IPS-18a (cell line): ENCODE data around the gene ATR.

ENCODE experiments used
- H3K27ac ChIP-seq: one replicate; pipeline ENCODE4 v1.5.1; 2013; ENCODE audit warnings: low read length
- H3K27me3 ChIP-seq: one replicate; pipeline ENCODE4 v1.6.1; 2013; ENCODE audit warnings: mild to moderate bottlenecking, low read length; ENCODE audit not compliant: control insufficient read depth, insufficient read depth
- H3K36me3 ChIP-seq: one replicate; pipeline ENCODE4 v1.6.1; 2013; ENCODE audit warnings: low read depth, low read length; ENCODE audit not compliant: control insufficient read depth
- H3K4me1 ChIP-seq: one replicate; pipeline ENCODE4 v1.6.1; 2013; ENCODE audit warnings: low read depth, low read length; ENCODE audit not compliant: control insufficient read depth
- H3K4me3 ChIP-seq: one replicate; pipeline ENCODE4 v1.5.1; 2013; ENCODE audit warnings: low read length
- H3K9ac ChIP-seq: one replicate; pipeline ENCODE4 v1.6.1; 2013; ENCODE audit warnings: mild to moderate bottlenecking, low read length, moderate library complexity
- H3K9me3 ChIP-seq: one replicate; pipeline ENCODE4 v1.6.1; 2013; ENCODE audit warnings: low read depth, low read length; ENCODE audit not compliant: control insufficient read depth

ATR gene

GRCh38 chr3:142470826-142471225, 107.7 kb downstream of the ATR start:
- H3K27me3 ChIP-seq, result no peaks in the 10 kb centered on the region
- no peaks in the 10 kb centered on the region for H3K36me3 ChIP-seq
- H3K9ac ChIP-seq, result no peak overlapping the region

DNA sequence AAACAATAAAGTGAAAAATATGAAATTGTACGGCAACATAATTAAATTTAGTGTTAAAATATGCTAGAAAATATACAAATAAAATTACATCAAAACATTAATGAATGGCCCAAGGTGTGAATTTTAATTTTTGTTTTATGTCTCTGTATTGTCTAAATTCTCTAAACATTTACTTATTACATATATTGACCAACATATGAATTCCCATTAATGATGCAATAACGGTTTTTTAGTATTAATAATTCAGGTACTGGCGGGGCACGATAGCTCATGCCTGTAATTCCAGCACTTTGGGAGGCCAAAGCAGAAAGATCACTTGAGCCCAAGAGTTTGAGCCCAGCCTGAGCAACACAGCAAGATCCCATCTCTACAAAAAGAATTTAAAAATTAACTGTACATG, 110.1 kb downstream of the ATR start:
- no peak overlapping the region for H3K4me3 ChIP-seq
- no peaks in the 10 kb centered on the region for H3K9me3 ChIP-seq
- H3K36me3 ChIP-seq, result no peaks in the 10 kb centered on the region
- no peaks in the 10 kb centered on the region for H3K4me1 ChIP-seq
- H3K27ac ChIP-seq, result no peak overlapping the region
- H3K9ac ChIP-seq, result no peak overlapping the region
- no peaks in the 10 kb centered on the region for H3K27me3 ChIP-seq

More at GRCh38 chr3:142470826-142471225, 107.7 kb downstream of the ATR start:
- no peak overlapping the region for H3K27ac ChIP-seq
- no peak overlapping the region for H3K4me3 ChIP-seq
- no peaks in the 10 kb centered on the region for H3K4me1 ChIP-seq
- no peaks in the 10 kb centered on the region for H3K9me3 ChIP-seq

- Histone ChIP-seq H3K27ac (no peak overlapping the region), H3K9me3 (no peaks in the 10 kb centered on the region), H3K9ac (no peak overlapping the region), H3K4me1 (no peaks in the 10 kb centered on the region), H3K27me3 (no peaks in the 10 kb centered on the region), H3K36me3 (no peaks in the 10 kb centered on the region), H3K4me3 (no peak overlapping the region)
Measured at GRCh38 chr3:142467768-142468167, 110.8 kb downstream of the ATR start.

DNA sequence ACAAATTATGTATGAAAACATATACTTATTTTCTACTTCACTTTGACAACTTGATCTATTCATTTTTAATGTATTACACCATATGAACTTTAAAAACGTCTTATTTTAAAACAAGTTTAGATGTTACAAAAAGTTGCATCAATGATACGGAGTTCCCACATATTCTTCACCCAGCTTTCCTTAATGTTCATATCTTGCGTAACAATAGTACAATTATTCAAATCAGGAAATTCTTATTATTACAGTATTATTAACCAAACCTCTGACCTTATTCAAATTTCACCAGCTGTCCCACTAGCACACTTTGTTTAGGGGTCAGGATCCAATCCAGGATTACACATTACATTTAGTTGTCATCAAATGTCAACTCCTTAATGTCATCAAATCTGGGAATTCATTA, 117.8 kb downstream of the ATR start:
- no peaks in the 10 kb centered on the region for H3K27me3 ChIP-seq
- no peak overlapping the region for H3K27ac ChIP-seq
- no peak overlapping the region for H3K9ac ChIP-seq
- no peaks in the 10 kb centered on the region for H3K9me3 ChIP-seq
- no peaks in the 10 kb centered on the region for H3K4me1 ChIP-seq
- H3K36me3 ChIP-seq, result peaks cover 4% of the 10 kb centered on the region
- H3K4me3 ChIP-seq, result no peak overlapping the region

DNA sequence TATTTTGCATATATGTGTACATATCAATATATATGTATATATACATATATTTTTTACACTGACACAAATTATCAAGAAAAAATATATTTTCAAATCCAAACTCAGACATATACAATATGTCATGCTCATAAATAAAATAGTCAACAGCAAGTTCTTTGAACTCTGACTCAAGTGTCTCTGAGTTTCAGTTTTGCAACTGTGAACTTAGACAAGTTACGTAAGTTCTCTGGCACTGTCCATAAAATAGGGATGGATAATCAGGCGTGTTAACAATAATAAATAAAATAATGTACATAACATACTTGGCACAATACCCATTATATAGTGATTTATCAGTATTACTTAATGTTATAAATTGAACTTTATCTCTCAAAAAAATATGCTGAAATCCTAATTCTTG, 118.6 kb downstream of the ATR start:
- no peak overlapping the region for H3K27ac ChIP-seq
- H3K9me3 ChIP-seq, result no peaks in the 10 kb centered on the region
- H3K36me3 ChIP-seq, result peaks cover 4% of the 10 kb centered on the region
- no peak overlapping the region for H3K4me3 ChIP-seq
- no peaks in the 10 kb centered on the region for H3K4me1 ChIP-seq
- no peaks in the 10 kb centered on the region for H3K27me3 ChIP-seq
- H3K9ac ChIP-seq, result no peak overlapping the region

GRCh38 chr3:142459096-142459495, 119.4 kb downstream of the ATR start:
- peaks cover 4% of the 10 kb centered on the region for H3K36me3 ChIP-seq
- no peak overlapping the region for H3K4me3 ChIP-seq
- no peaks in the 10 kb centered on the region for H3K27me3 ChIP-seq
- no peaks in the 10 kb centered on the region for H3K9me3 ChIP-seq
- H3K9ac ChIP-seq, result no peak overlapping the region
- no peak overlapping the region for H3K27ac ChIP-seq
- no peaks in the 10 kb centered on the region for H3K4me1 ChIP-seq

DNA sequence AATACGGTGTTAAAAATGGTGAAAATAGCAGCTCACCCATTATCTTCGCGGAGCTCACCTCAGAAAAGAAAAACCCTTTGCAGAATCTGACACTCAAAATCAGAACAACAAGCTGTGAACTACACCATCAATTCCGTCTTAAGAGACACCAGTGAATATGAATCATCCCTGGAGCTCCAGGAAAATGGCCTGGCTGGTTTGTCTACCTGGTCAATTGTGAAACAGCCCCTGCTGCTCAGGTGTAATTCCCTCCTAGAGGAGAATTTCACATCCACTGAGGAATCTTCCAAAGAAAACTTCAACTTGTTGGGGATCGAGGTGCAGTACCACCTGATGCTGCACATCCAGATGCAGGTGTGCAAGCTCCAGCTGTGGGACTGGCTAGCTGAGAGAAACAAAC, 127.7 kb downstream of the ATR start:
- Histone ChIP-seq H3K4me1 (peaks cover 5% of the 10 kb centered on the region), H3K9me3 (no peaks in the 10 kb centered on the region), H3K36me3 (peaks cover 3% of the 10 kb centered on the region), H3K4me3 (no peak overlapping the region), H3K27ac (no peak overlapping the region), H3K27me3 (no peaks in the 10 kb centered on the region), H3K9ac (no peak overlapping the region)

GRCh38 chr3:142450189-142450588, 128.3 kb downstream of the ATR start:
- Histone ChIP-seq H3K27me3 (no peaks in the 10 kb centered on the region), H3K9ac (no peak overlapping the region), H3K4me1 (peaks cover 5% of the 10 kb centered on the region), H3K27ac (no peak overlapping the region), H3K9me3 (no peaks in the 10 kb centered on the region), H3K4me3 (no peak overlapping the region), H3K36me3 (peaks cover 3% of the 10 kb centered on the region)

GRCh38 chr3:142447852-142448823, 130.4 kb downstream of the ATR start, which contains the start of gene XRN1:
TSS of gene XRN1 (minus strand) at chr3:142448037. CDS start at chr3:142447944, 93 bp downstream.
- H3K27ac ChIP-seq, result peak within 1 kb of the TSS; percentile 85

DNA sequence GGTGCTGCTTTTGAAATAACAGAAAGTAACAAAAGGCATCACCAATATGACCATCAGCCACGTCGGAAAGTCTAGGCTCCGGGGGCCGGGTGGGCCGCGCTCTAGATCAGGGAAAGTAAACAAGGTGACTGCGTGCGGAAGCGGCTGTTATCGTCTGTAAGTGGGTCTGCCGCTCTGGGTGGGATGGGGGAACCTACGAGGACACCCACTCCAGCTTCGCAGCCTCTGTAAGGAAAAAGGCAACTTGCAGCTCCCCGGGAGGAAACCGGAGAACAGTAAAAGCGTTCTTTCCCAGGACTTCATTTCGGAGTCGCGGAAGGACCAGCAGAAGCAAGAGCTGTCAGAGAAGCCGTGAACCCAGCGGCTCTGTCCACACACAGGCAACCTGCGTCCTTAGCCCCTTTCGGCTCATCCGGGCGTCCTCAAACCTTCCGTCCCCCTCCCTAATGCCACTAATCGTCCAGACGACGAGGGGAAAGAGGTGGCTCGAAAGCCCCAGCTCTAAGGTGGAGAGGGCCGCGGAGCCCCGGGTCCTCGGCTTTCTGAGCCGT, 131.2 kb downstream of the ATR start:
- Histone ChIP-seq H3K27ac (peak overlapping the region; percentile 44), H3K9ac (peak overlapping the region; percentile 85), H3K4me3 (peak overlapping the region; percentile 96), H3K9me3 (no peaks in the 10 kb centered on the region), H3K4me1 (peaks cover 5% of the 10 kb centered on the region), H3K27me3 (no peaks in the 10 kb centered on the region), H3K36me3 (peaks cover 3% of the 10 kb centered on the region)

More at GRCh38 chr3:142447852-142448823, 130.4 kb downstream of the ATR start, which contains the start of gene XRN1:
- no peaks in the 10 kb centered on the region for H3K27me3 ChIP-seq
- peaks cover 5% of the 10 kb centered on the region for H3K4me1 ChIP-seq
- peak within 1 kb of the TSS; percentile 96 for H3K4me3 ChIP-seq
- peaks cover 3% of the 10 kb centered on the region for H3K36me3 ChIP-seq
- H3K9me3 ChIP-seq, result no peaks in the 10 kb centered on the region
- peak within 1 kb of the TSS; percentile 85 for H3K9ac ChIP-seq

- Histone ChIP-seq H3K27me3 (no peaks in the 10 kb centered on the region), H3K9me3 (no peaks in the 10 kb centered on the region), H3K9ac (no peak overlapping the region), H3K36me3 (peaks cover 3% of the 10 kb centered on the region), H3K4me1 (peaks cover 5% of the 10 kb centered on the region), H3K27ac (no peak overlapping the region), H3K4me3 (no peak overlapping the region)
Measured at GRCh38 chr3:142445816-142446254, 132.7 kb downstream of the ATR start.
